Effector CD4-positive, alpha-beta T cell (primary cell): ENCODE measurements around the gene TMIGD1.

Experiments used
- DNase-seq: peaks from one replicate; pipeline ENCODE4 v3.0.0-alpha.2; 2020

TMIGD1 gene

GRCh38 chr17:30275911-30276310 lies 57.9 kb downstream of the TMIGD1 start:
- no peak for DNase-seq

- DNase-seq, result no peak
Observed at GRCh38 chr17:30274887-30275286, 59.0 kb downstream of the TMIGD1 start.

GRCh38 chr17:30273373-30273772 lies 60.5 kb downstream of the TMIGD1 start:
- no peak for DNase-seq

GRCh38 chr17:30271102-30271501 lies 62.8 kb downstream of the TMIGD1 start:
- DNase-seq, result no peak

- DNase-seq, result no peak
Observed at GRCh38 chr17:30267625-30268024, 66.2 kb downstream of the TMIGD1 start.
